Aorta (tissue), 5 donors: Measurements from ENCODE around the gene EXOSC7. TPM values are rescaled to one million over a fixed set of nuclear protein-coding genes. Genes with fewer than 3 reads are reported as not detected.
"Not testable (repeated sequence)": the region's sequence is repeated elsewhere in the genome, so short reads cannot be mapped to it uniquely, and the experiment has no call there.

Experiments
- ATAC-seq: fragments of 200-7000 bp; cut with Tn5 transposase; one replicate; pipeline ENCODE4 v1.9.1; 2022; ENCODE audit warnings: moderate library complexity; ENCODE audit not compliant: low FRiP score
- DNase-seq, 2 donors: peaks; one replicate each; pipeline ENCODE4 v3.0.0-alpha.2; 2020
- H3K27ac ChIP-seq, 2 donors: one replicate each; pipeline ENCODE4 v1.5.1; 2013; ENCODE audit warnings: low read length in 2 of 2, mild to moderate bottlenecking in 2 of 2, moderate library complexity in 2 of 2, control low read depth in 1 of 2, inconsistent platforms in 1 of 2, low read depth in 1 of 2
- H3K27me3 ChIP-seq, 2 donors: one replicate each; pipeline ENCODE4 v1.6.1; 2013; ENCODE audit warnings: control low read depth in 1 of 2, low read length in 1 of 2, mild to moderate bottlenecking in 1 of 2, moderate library complexity in 1 of 2; ENCODE audit not compliant: insufficient read depth in 2 of 2, control insufficient read depth in 1 of 2
- H3K36me3 ChIP-seq, 2 donors: one replicate each; pipeline ENCODE4 v1.6.1; 2013; ENCODE audit warnings: control low read depth in 1 of 2, low read length in 1 of 2, mild to moderate bottlenecking in 1 of 2; ENCODE audit not compliant: insufficient read depth in 2 of 2, control insufficient read depth in 1 of 2
- H3K4me1 ChIP-seq, 2 donors: one replicate each; pipeline ENCODE4 v1.6.1; 2013; ENCODE audit warnings: low read length in 2 of 2, control low read depth in 1 of 2, mild to moderate bottlenecking in 1 of 2, moderate library complexity in 1 of 2; ENCODE audit not compliant: insufficient read depth in 2 of 2, control insufficient read depth in 1 of 2
- H3K4me3 ChIP-seq, 2 donors: one replicate each; pipeline ENCODE4 v1.5.1; 2013; ENCODE audit warnings: low read length in 2 of 2, control low read depth in 1 of 2, mild to moderate bottlenecking in 1 of 2
- H3K9me3 ChIP-seq: one replicate; pipeline ENCODE4 v1.6.1; 2013; ENCODE audit warnings: mild to moderate bottlenecking, low read length; ENCODE audit not compliant: control insufficient read depth
- WGBS, 2 donors: extraction: QIAGEN DNeasy Blood & Tissue Kit; methylation state at CpG; one replicate each; pipeline ENCODE4 v1.1.7; 2013; 5-methylcytosine and 5-hydroxymethylcytosine counted together
- intact Hi-C, 2 donors: fragments of 100-400 bp; cut with DNase I; formaldehyde crosslinking; loops; one replicate each; pipeline versions ENCODE4 v1.14.2 to v1.15.0; 2022
- polyA plus RNA-seq, 2 donors: library from polyadenylated mRNA; stranded (reverse); fragments of 200-250 nt; gene quantifications; one replicate each; pipeline ENCODE4 v1.2.3, GENCODE V29; 2013
- total RNA-seq, 2 donors: library from RNA; stranded (reverse); fragmentation: NEBNext Ultra II Directional; extraction: Animal tissue kit (Norgen Biotek cat#: 25700); gene quantifications; one replicate each; pipeline ENCODE4 v1.2.1, GENCODE V29; 2021
- donor health status: healthy with polysubstance abuse.
- donor health status: Bipolar disorder and iron deficiency.
- donor health status: DM: no; HTN: no; CAD: no.
- donor health status: DM: no; HTN: no; CAD: no.
- donor health status: DM: yes; HTN: yes; CAD: no.

The EXOSC7 gene
- total and polyA plus RNA-seq, 4 donors, result 15.8 to 31.2 (median 29.8) TPM

- no peak for ATAC-seq
Observed at GRCh38 chr3:44939581-44940036, 36.4 kb upstream of the EXOSC7 start.

GRCh38 chr3:44942202-44942921 lies 33.7 kb upstream of the EXOSC7 start:
- H3K4me3 ChIP-seq, result no peak overlapping the region
- H3K27ac ChIP-seq, result no peak overlapping the region
- DNase-seq (no peak), ATAC-seq (no peak)
- no peaks in the 10 kb centered on the region for H3K27me3 ChIP-seq
- 92 to 95% methylated on average over 9 of the region's 9 CpGs for WGBS, 2 donors
- no peaks in the 10 kb centered on the region for H3K4me1 ChIP-seq
- intact Hi-C loops, result no loop called here
- H3K9me3 ChIP-seq, result no peaks in the 10 kb centered on the region
- peaks cover 0 to 3% of the 10 kb centered on the region in 2 donors for H3K36me3 ChIP-seq

More at GRCh38 chr3:44939581-44940036, 36.4 kb upstream of the EXOSC7 start:
- H3K4me1 ChIP-seq, result no peaks in the 10 kb centered on the region
- peaks cover 0 to 3% of the 10 kb centered on the region in 2 donors for H3K36me3 ChIP-seq
- WGBS, 2 donors, result 64 to 68% methylated on average over 6 of the region's 6 CpGs
- no peak for DNase-seq
- no peaks in the 10 kb centered on the region for H3K9me3 ChIP-seq
- no peak overlapping the region for H3K27ac ChIP-seq
- no peak overlapping the region for H3K4me3 ChIP-seq
- intact Hi-C loops, result no loop called here
- no peaks in the 10 kb centered on the region for H3K27me3 ChIP-seq

GRCh38 chr3:44948239-44948638 lies 27.8 kb upstream of the EXOSC7 start:
- WGBS, 2 donors, result 96 to 99% methylated on average over 3 of the region's 3 CpGs
- Histone ChIP-seq H3K36me3 (no peaks in the 10 kb centered on the region), H3K27me3 (no peaks in the 10 kb centered on the region), H3K4me1 (no peaks in the 10 kb centered on the region), H3K4me3 (no peak overlapping the region), H3K9me3 (no peaks in the 10 kb centered on the region), H3K27ac (no peak overlapping the region)
- intact Hi-C loops, result no loop called here
- no peak for DNase-seq
- ATAC-seq, result no peak

GRCh38 chr3:44949770-44950169 lies 26.3 kb upstream of the EXOSC7 start:
- DNase-seq, result not testable (repeated sequence)
- 94 to 100% methylated on average over 4 of the region's 4 CpGs for WGBS, 2 donors

GRCh38 chr3:44950275-44950734 lies 25.7 kb upstream of the EXOSC7 start:
- Histone ChIP-seq H3K27ac (no peak overlapping the region), H3K27me3 (no peaks in the 10 kb centered on the region), H3K4me1 (no peaks in the 10 kb centered on the region), H3K9me3 (no peaks in the 10 kb centered on the region), H3K36me3 (no peaks in the 10 kb centered on the region), H3K4me3 (no peak overlapping the region)
- intact Hi-C loops, result no loop called here
- no peak for DNase-seq
- 81 to 84% methylated on average over 2 of the region's 2 CpGs for WGBS, 2 donors
- ATAC-seq, result no peak

More at GRCh38 chr3:44949770-44950169, 26.3 kb upstream of the EXOSC7 start:
- intact Hi-C loops, H3K27me3 ChIP-seq, H3K9me3 ChIP-seq, ATAC-seq, H3K4me1 ChIP-seq, H3K4me3 ChIP-seq, H3K36me3 ChIP-seq, H3K27ac ChIP-seq: not testable (repeated sequence)

- H3K27me3 ChIP-seq, result no peaks in the 10 kb centered on the region
- H3K36me3 ChIP-seq, result no peaks in the 10 kb centered on the region
- DNase-seq, result no peak
- no peak overlapping the region for H3K27ac ChIP-seq
- no peak for ATAC-seq
- no peak overlapping the region for H3K4me3 ChIP-seq
- H3K9me3 ChIP-seq, result no peaks in the 10 kb centered on the region
- WGBS, 2 donors, result 96 to 97% methylated on average over 3 of the region's 3 CpGs
- intact Hi-C loops, result no loop called here
- H3K4me1 ChIP-seq, result no peaks in the 10 kb centered on the region
Observed at GRCh38 chr3:44952689-44953088, 23.4 kb upstream of the EXOSC7 start.

- Histone ChIP-seq H3K27ac (no peak overlapping the region), H3K4me3 (no peak overlapping the region), H3K9me3 (no peaks in the 10 kb centered on the region), H3K36me3 (peaks cover 0 to 3% of the 10 kb centered on the region in 2 donors), H3K4me1 (no peaks in the 10 kb centered on the region), H3K27me3 (no peaks in the 10 kb centered on the region)
- no peak for DNase-seq
- no peak for ATAC-seq
- WGBS, 2 donors, result 86 to 92% methylated on average over 5 of the region's 5 CpGs
- intact Hi-C loops, result no loop called here
Observed at GRCh38 chr3:44954304-44954703, 21.7 kb upstream of the EXOSC7 start.

GRCh38 chr3:44954962-44955361 lies 21.1 kb upstream of the EXOSC7 start:
- intact Hi-C loops, result no loop called here
- ATAC-seq, result no peak

GRCh38 chr3:44955917-44956316 lies 20.1 kb upstream of the EXOSC7 start:
- peaks cover 0 to 3% of the 10 kb centered on the region in 2 donors for H3K36me3 ChIP-seq
- H3K4me3 ChIP-seq, result no peak overlapping the region
- no peak overlapping the region for H3K27ac ChIP-seq
- ATAC-seq (no peak), DNase-seq (no peak)
- no peaks in the 10 kb centered on the region for H3K4me1 ChIP-seq
- H3K27me3 ChIP-seq, result no peaks in the 10 kb centered on the region
- WGBS, 2 donors, result 61 to 71% methylated on average over 1 of the region's 1 CpG
- intact Hi-C loops, result no loop called here
- no peaks in the 10 kb centered on the region for H3K9me3 ChIP-seq

More at GRCh38 chr3:44954962-44955361, 21.1 kb upstream of the EXOSC7 start:
- WGBS, 2 donors, result 56 to 57% methylated on average over 3 of the region's 3 CpGs
- no peaks in the 10 kb centered on the region for H3K27me3 ChIP-seq
- H3K27ac ChIP-seq, result no peak overlapping the region
- H3K9me3 ChIP-seq, result no peaks in the 10 kb centered on the region
- H3K4me3 ChIP-seq, result no peak overlapping the region
- H3K4me1 ChIP-seq, result no peaks in the 10 kb centered on the region
- peaks cover 0 to 3% of the 10 kb centered on the region in 2 donors for H3K36me3 ChIP-seq
- no peak for DNase-seq
